Activated CD4-positive, alpha-beta T cell treated with anti-CD3 and anti-CD28 coated beads, Interleukin-2, amount 50 U/mL, for 1 hour (primary cell): Measurements from ENCODE around the gene HPSE.
"Not testable (repeated sequence)": the region's sequence is repeated elsewhere in the genome, so short reads cannot be mapped to it uniquely, and the experiment has no call there.

ENCODE experiments used
- DNase-seq: peaks from one replicate; pipeline ENCODE4 v3.0.0-alpha.2; 2020

Gene HPSE

DNA sequence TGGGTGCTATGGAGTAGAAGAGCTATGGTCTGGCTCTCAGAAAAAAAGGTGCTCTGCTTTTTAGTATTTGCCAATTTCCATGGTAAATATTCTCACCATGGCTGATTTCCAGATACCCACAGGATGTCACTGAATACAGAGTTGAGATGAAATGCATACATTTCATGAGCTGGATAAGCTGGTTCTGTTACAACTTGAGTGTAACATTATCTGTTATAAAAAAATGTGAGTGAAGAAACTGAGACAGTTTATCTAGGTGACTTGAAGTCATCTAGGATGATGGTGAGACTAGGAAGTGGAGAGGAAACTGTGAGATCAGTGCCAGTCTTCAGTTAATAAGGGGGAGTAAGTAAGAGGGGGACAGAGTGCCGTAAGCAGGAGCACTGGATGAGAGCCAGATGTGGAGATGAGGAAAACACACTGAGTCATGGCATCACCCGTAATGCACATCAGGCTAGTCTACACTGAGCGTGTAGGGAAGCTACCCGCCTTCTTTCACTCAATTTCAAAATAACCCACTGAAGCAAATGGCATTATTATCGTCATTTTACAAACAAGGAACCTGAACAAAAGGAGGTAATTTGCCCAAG lies 5.0 kb downstream of the HPSE start:
- no peak for DNase-seq

- DNase-seq, result no peak
Observed at GRCh38 chr4:83328521-83329187, 6.0 kb downstream of the HPSE start.

GRCh38 chr4:83326546-83326945 lies 8.1 kb downstream of the HPSE start:
- no peak for DNase-seq

GRCh38 chr4:83325306-83325705 lies 9.3 kb downstream of the HPSE start:
- DNase-seq, result not testable (repeated sequence)

DNA sequence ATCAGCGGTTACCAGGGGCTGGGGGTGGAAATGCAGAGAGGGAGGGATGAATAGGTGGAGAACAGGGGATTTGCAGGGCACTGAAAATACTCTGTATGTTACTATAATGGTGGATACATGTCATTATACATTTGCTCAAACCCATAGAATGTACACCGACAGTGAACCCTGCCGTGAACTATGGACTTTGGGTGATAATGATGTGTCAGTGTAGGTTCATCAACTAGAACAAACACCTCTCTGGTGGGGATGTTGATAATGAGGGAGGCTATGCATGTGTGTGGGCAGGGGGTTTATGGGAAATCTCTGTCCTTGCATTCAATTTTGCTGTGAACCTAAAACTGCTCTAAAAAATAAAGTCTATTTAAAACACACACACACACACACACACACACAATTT lies 11.5 kb downstream of the HPSE start:
- no peak for DNase-seq

GRCh38 chr4:83320548-83320947 lies 14.1 kb downstream of the HPSE start:
- DNase-seq, result no peak

DNA sequence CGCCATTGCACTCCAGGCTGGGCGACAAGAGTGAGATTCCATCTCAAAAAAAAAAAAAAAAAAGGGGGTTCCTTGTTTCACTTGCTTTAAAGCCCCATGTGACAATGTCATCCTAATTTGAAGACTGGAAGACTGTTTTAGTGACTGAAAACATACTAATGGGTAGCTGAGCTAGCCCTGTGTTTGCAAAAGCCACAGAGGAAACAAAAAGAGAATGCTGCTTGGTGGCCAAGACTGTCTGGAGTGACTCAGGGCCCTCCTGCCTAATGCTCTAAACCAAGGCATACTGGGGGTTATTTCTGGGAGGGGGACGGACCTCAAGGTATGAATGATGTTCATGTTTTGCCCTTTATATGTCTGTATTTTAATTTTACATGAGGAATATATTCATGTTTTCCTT lies 16.0 kb downstream of the HPSE start:
- no peak for DNase-seq

DNA sequence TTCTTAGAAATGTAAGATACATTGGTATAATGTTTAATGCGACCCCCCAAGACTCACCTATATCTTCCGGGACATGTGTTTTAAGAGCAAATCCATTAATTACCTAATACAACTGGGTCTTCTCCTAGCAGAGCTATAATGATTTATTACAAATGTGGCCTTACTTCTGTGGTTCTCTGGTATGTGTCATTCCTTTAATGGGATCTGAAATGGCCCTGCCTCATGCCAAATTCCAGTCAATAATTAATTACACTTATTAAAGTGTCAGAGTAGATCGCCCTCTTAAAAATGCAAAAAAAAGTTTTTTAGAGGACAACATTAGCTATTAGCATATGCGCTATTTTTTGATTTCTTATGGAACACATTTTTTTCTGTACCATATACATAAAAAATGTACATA lies 17.0 kb downstream of the HPSE start:
- no peak for DNase-seq

GRCh38 chr4:83316459-83317165 lies 18.0 kb downstream of the HPSE start:
- no peak for DNase-seq

GRCh38 chr4:83315341-83315870 lies 19.2 kb downstream of the HPSE start:
- no peak for DNase-seq

DNA sequence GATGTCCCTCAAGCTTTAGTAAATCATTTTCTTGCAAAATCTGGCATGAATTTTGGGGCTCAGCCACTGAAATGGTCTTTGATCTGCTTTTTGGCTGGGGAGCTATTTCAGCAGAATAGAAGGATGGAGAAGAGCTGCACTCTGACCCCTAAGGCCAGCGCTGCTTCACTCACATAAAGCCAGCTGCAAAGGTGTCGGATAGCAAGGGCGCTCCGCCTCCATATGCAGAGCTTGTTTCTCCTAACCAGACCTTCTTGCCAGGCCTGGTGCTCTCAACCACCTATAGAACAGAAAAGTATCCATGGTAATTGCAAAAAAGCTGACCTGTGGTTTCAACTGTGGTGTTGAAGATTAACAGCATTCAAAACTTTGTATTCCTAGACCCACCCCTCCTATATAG lies 26.0 kb downstream of the HPSE start:
- DNase-seq, result no peak

DNA sequence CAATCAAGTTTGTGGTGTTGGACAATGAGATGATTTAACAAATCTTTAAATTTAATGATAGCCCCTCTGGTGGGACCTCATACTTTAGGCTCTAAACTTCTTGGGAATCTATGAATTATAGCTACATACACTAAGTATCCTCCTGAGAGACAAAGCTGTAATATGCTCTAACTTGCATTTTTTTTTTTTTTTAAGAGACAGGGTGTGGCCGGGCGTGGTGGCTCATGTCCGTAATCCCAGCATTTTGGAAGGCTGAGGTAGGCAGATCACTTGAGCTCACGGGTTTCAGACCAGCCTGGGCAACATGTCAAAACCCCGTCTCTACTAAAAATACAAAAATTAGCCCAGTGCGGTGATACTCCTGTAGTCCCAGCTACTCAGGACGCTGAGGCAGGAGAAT lies 26.7 kb downstream of the HPSE start:
- no peak for DNase-seq

- no peak for DNase-seq
Observed at GRCh38 chr4:83305187-83305586, 29.5 kb downstream of the HPSE start.

DNA sequence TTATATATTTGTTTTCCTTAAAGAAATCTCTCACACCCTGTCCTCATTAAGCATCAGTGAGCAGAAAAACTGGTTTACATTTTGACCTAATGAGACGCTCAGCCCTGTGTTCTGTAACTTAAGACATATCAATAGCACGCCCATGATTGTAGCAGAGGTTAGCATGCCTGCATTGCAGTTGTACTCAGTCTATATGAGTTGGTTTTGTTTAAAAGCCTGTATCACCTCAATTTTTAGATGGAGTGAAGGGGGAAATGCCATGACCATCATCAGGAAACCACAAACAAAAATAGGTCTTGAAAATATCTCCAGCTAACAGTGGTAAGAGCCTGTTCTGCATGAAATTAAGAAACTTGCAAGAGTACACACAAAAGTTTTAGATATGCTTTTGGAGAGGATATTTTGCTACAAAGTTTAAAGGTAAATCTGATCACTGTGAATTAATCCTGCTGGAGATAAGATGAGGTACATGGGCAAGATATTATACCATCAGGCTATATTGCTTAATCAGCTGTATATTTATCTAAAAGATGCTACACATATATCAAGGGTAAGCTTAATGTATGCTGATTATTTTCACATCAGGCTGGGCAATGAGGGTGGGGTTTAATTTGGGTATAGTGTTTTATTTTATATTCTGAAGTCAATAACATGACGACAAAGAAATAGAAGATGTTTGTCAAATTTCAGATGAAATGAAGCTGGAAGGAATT lies 36.9 kb downstream of the HPSE start:
- DNase-seq, result no peak

DNA sequence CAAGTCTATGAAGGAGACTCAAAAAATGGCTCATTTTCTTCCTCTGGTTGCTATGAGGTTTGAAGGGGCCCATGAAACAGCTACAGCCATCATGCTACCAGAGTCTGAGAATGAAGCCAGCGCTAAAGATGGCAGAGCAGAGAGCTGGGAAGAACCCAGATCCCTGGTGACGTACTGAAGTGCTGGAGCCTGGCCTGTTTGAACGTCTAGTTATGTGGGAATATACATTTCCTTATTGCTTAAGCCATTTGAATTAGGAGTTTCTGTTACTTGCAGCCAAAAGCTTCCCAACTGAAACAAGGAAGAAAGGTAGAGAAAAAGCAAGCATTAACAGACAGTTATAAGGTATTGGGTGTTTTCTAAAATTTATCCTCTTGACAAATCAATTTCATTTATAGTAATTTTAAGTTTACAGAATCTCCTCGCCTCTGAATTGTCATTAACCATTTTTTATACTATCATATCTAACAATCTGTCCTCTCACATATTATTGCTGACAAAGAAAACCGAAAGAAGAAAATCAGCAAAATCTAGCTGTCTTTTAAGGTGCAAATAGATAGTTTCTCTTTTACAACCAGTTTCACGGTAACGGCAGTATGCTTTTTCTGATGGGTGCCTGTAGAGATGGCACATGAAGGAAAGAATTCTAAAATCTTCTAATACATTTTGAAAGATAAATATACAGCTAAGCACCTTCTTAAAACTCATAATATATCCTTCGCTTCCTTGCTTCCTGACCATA lies 41.2 kb downstream of the HPSE start:
- DNase-seq, result no peak

- not testable (repeated sequence) for DNase-seq
Observed at GRCh38 chr4:83290059-83290774, 44.4 kb downstream of the HPSE start.

DNA sequence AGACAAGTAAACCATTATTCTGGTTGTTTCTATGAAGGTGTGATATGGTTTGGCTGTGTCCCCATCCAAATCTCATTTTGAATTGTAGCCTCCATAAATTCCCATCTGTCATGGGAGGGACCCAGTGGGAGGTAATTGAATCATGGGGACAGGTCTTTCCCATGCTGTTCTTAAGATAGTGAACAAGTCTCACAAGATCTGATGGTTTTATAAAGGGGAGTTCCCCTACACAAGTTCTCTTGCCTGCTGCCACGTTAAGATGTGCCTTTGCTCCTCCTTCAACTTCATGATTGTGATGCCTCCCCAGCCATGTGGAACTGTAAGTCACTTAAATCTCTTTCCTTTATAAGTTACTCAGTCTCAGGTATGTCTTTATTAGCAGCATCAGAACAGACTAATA lies 46.3 kb downstream of the HPSE start:
- DNase-seq, result not testable (repeated sequence)

DNA sequence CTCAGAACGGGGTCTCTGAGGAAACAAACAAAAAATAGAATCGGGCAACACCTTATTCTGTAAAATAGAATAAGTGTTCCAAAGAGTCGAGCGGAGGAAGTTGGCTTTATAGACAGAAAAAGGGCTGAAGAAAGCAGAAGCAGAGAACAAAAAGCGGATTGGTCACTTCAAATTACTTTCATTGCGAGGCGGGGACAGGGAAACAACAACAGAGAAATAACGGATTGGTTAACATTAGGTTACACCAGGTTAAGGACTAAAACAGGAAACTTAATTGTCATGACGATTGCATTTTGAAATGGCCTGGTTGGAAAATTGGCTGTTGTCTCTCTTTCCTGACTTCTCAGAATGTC lies 49.6 kb downstream of the HPSE start:
- no peak for DNase-seq

GRCh38 chr4:83284193-83285054 lies 50.2 kb downstream of the HPSE start, which contains the start of gene COQ2:
TSS of gene COQ2 (minus strand) at chr4:83284798. CDS start at chr4:83284764, 34 bp downstream.
- peak; percentile 94 for DNase-seq

GRCh38 chr4:83283181-83283580 lies 51.5 kb downstream of the HPSE start:
- DNase-seq, result no peak

GRCh38 chr4:83282049-83282535 lies 52.6 kb downstream of the HPSE start:
- peak; percentile 46 for DNase-seq
